Glomerular visceral epithelial cell (primary cell): ENCODE data around the gene CDV3.

Experiments used
- DNase-seq: peaks from one replicate; pipeline ENCODE4 v3.0.0-alpha.2; 2016; ENCODE audit errors: extremely low spot score

CDV3 gene

DNA sequence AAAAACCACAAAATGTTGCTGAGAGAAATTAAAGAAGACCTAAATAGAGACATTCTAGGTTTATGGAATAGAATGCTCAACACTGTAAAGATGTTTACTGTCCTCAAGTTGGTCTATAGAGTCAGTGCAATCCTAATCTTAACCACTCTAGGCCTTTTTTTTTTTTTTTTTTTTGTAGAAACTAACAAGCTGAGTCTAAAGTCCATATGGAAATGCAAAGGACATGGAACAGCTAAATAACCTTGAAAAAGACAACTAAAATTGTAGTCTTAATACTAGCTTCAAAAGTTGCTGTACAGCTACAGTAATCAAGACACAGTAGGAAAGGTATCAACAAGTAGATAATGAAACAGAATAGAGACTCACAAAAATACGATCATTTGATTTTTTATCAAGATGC is 32.9 kb downstream of the CDV3 start:
- no peak for DNase-seq

DNA sequence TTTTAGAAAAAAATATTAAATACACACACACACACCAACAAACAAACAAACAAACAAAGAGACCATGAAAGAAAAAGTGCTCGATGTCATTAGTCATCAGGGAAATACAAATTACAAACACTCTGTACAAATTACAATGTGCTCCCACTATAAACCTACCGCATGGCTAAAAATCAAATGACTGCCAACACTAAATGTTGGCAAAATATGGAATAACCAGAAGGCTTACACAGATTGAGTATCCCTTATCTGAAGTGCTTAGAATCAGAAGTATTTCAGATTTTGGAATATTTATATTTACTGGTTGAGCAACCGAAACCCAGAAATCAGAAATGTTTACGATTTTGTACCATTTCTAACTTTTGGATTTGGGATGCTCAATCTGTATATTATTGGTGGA is 33.4 kb downstream of the CDV3 start:
- no peak for DNase-seq

DNA sequence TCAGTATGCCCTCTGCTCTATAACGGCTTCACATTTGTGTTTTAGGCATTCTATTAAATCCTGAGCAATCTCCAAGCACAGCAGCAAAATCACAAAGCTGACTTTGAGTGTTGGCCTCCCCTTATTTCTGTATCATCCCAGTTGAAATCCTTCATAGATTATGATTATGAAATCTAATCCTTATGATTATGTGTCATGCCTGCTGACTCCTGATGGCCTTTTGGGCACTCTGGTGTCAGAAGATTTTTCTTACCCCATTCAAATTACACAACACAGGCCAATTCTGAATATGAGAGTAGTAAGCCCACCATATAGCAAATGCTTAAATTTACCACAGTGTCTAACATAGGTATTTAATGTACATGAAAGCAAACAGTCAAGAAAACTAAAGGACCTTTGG is 34.3 kb downstream of the CDV3 start:
- no peak for DNase-seq

DNA sequence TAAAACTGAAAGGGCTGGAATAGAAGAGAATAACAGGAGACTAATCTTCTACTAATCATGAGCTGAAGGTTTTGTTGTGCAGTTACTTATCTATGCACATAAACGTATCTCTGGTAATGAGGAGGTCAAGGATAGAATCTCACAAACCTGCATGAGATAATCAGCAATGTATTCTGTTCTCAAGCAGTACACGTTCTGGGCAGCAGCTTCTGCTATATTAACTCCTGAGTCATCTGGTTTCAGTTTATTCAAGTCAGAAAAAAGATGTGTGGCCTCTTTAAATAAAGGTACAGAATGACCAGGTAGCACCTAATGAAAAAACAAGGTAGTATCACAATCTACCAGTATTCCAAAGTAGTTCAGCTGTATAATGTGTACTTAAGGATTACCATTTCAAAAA is 34.9 kb downstream of the CDV3 start:
- DNase-seq, result no peak

DNA sequence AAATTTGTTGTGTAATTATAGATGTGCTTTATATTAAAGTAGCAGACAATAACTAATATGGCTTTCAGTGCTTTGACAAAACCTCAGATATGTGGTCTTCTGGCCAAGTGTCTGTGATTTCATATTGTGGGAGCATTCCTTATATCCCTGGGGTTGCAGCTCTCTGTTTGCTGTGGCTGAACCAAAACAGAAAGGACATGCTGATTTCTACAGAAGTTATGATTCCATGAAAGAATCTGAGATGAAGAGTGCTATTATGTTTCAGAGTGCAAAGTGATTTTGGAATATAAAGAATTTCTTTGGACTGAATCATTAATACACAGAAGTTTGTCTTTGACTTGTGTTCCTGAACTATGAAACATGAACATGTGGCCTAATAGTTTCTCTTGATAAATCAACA is 36.5 kb downstream of the CDV3 start:
- DNase-seq, result no peak

DNA sequence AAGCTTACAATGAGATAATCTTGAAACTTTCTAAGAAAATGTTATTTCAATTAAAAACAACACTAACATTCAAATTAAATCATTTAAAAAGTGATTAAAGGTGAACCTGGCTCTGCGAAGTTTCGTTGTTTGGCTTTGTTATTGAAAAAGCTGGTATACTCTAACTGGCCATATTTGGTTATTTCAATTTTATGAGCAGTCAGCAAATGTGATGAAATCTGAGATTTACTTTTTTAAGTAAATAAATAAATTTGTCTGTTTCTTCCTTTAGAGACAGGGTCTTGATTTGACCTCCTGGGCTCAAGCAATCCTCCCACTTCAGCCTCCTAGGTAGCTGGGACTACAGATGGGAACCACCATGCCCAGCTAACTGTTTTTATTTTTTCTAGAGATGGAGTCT is 38.0 kb downstream of the CDV3 start:
- DNase-seq, result no peak

DNA sequence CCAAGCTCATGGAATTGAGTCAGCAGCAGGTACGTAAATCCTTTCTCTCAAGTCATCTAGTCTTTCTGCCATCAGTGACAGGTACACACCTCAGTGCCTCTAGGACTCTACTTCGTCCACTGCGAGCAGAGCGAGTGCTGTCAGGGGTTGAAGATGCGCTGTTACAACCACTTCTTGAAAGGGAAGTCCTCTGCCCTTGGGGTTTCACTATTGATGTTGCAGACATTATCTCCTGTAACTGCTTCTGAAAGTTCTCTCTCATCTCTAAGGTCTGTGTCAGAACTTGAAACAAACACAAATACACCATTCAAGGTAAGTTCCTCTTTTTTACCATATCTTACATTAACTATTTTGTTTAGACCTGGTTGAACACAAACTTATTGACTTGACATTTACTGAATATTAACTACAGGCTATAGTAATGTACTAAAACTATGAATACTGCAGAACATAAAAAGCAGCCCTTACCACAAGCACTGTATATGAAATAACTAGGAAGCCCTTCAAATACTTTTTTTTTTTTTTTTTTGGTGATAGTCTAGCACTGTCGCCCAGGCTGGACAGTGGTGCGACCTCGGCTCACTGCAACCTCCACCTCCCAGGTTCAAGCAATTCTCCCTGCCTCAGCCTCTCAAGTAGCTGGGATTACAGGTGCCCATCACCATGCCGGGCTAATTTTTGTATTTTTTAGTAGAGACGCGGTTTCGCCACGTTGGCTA is 46.7 kb downstream of the CDV3 start:
- no peak for DNase-seq

DNA sequence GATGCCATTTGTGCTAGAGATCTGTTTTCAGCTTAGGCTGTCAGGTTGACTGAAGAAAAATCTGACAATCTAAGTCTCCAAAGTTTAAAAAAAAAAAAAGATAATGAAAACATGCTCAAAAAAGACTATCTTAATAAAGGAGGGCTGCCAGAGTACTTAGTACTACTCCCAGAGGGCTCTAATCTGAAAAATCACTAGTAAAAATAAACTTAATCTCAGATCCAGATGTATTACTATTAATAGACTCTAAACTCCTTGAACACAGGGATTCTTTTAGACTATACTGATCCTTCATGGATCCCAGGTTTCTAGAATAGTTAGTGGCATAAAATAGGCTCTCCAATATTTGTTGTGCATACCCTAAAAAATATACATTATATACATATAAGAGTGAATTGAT is 54.3 kb downstream of the CDV3 start:
- DNase-seq, result no peak

DNA sequence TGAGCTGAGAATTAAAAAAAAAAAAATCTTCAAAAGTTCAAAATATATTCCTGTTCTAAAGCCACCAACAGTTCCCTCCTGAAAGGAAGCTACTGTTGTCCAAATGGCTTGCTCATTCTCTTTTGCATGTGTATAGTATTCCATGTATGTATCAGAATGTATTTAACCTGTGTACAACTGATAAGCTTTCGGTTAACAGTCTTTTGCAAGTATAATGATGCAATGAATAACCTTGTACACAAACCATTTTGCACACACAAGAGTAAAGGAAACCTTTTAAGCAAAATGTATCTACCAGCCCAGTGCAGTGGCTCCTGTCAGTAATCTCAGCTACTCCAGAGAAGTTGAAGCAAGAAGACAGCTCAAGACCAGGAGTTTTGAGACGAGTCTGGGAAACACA is 55.7 kb downstream of the CDV3 start:
- DNase-seq, result no peak

DNA sequence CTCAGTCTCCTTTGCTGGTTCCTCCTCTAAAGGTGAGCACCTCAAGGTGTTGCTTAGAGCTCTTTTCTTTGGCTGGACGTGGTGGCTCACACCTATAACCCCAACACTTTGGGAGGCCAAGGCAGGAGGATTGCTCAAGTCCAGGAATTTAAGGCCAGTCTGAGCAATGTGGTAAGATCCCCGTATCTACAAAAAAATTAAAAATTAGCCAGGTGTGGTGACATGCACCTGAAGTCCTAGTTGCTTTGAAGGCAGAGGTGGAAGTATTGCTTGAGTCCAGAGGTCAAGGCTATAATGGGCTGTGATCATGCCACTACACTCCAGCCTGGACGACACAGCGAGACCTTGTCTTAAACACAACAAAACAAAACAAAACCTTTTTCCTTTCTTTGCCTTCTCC is 60.0 kb downstream of the CDV3 start:
- DNase-seq, result no peak
